Body of pancreas (tissue), 4 donors: ENCODE data around the gene KCNC3.

Experiments used
- POLR2A ChIP-seq, 3 donors: fragments of 450-650 bp; IDR thresholded peaks; one replicate each; pipeline ENCODE4 v1.6.1; 2016; ENCODE audit warnings: antibody characterized with exemption in 3 of 3, mild to moderate bottlenecking in 2 of 3
- TF ChIP-seq, protein P1 (sequence below), 7 experiments: fragments of 450-650 bp in 4 of 7; fragments of 200-600 bp in 3 of 7; sonication (generic) in 3 of 7; IDR thresholded peaks; one replicate each; pipeline ENCODE4 v1.5.1; 2016 to 2019; ENCODE audit warnings: antibody characterized with exemption in 7 of 7

DNA sequence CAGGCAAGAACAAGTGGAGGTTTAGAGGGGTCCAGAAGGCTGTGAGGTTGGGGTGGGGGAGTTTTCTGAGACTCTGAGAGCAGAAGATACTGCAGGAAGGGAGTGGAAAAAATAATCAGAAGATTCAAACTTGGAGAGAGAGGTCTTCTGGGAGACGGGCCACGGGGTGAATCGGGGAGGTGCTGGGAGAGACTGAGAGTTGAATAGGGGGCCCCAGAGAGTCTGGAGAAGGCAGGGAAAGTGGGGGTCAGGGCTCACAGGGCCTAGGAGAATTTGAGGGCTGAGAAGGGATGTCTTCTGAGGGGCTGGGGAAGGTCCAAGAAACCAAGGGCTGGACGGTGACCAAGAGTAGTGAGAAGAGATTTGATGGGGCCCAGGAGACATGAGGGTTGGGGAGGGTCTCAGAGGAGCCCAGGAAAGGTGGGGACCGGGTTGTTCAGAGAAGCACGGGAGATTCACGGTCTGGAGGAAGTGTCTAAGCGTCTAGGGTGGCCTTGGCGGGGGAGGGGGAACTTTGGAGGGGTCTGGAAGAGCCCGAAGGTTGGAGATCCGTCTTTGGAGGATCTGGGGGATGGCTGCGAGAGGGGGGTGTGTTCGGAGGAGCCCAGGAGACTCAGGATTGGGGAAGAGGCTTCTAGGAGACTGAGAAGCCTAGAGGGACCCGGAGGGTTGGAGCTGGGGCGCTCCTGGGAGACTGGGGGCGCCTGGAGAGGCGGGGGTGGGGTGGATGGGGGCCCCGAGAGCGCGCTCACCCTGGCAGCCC is 1.5 kb downstream of the KCNC3 start:
- TF ChIP-seq, protein P1, sequence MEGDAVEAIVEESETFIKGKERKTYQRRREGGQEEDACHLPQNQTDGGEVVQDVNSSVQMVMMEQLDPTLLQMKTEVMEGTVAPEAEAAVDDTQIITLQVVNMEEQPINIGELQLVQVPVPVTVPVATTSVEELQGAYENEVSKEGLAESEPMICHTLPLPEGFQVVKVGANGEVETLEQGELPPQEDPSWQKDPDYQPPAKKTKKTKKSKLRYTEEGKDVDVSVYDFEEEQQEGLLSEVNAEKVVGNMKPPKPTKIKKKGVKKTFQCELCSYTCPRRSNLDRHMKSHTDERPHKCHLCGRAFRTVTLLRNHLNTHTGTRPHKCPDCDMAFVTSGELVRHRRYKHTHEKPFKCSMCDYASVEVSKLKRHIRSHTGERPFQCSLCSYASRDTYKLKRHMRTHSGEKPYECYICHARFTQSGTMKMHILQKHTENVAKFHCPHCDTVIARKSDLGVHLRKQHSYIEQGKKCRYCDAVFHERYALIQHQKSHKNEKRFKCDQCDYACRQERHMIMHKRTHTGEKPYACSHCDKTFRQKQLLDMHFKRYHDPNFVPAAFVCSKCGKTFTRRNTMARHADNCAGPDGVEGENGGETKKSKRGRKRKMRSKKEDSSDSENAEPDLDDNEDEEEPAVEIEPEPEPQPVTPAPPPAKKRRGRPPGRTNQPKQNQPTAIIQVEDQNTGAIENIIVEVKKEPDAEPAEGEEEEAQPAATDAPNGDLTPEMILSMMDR (IDR thresholded peaks at IDR 0.05): no peak
- TF ChIP-seq POLR2A (IDR thresholded peaks at IDR 0.05): no peak
